KMS-11 (cell line): ENCODE data around the gene ACSF3.

Experiments used
- H2AFZ ChIP-seq: fragments of 200-600 bp; sonication (generic); 2 replicates; pipeline ENCODE4 v1.6.1; 2016; ENCODE audit warnings: antibody characterized with exemption, mixed run types, low read depth
- H3K27ac ChIP-seq: fragments of 200-600 bp; sonication (generic); 2 replicates; pipeline ENCODE4 v1.6.1; 2016; ENCODE audit warnings: mild to moderate bottlenecking, mixed run types
- H3K27me3 ChIP-seq: fragments of 200-600 bp; sonication (generic); 2 replicates; pipeline ENCODE4 v1.6.1; 2017; ENCODE audit warnings: mild to moderate bottlenecking, low read depth, mixed run types, moderate library complexity; ENCODE audit not compliant: insufficient read depth
- H3K36me3 ChIP-seq: fragments of 200-600 bp; sonication (generic); 2 replicates; pipeline ENCODE4 v1.6.1; 2017; ENCODE audit warnings: mild to moderate bottlenecking, mixed run types; ENCODE audit not compliant: insufficient read depth
- H3K4me1 ChIP-seq: fragments of 200-600 bp; sonication (generic); 2 replicates; pipeline ENCODE4 v1.6.1; 2016; ENCODE audit warnings: mild to moderate bottlenecking, low read depth, mixed run types; ENCODE audit not compliant: poor library complexity, severe bottlenecking
- H3K4me2 ChIP-seq: fragments of 200-600 bp; sonication (generic); 2 replicates; pipeline ENCODE4 v1.7.0; 2016; ENCODE audit warnings: mild to moderate bottlenecking, mixed run types
- H3K4me3 ChIP-seq: fragments of 200-600 bp; sonication (generic); IDR thresholded peaks from 2 replicates; pipeline ENCODE4 v1.6.1; 2017; ENCODE audit warnings: low read depth, low read length, mixed read lengths; ENCODE audit not compliant: insufficient read depth
- H3K79me2 ChIP-seq: fragments of 200-600 bp; sonication (generic); 2 replicates; pipeline ENCODE4 v1.6.1; 2016; ENCODE audit warnings: low read depth, mixed run types; ENCODE audit not compliant: insufficient read depth
- H3K9ac ChIP-seq: fragments of 200-600 bp; sonication (generic); 2 replicates; pipeline ENCODE4 v1.6.1; 2016; ENCODE audit warnings: mild to moderate bottlenecking, mixed run types
- H4K20me1 ChIP-seq: fragments of 200-600 bp; sonication (generic); 2 replicates; pipeline ENCODE4 v1.6.1; 2016; ENCODE audit warnings: mild to moderate bottlenecking, mixed run types; ENCODE audit not compliant: insufficient read depth
- CTCF ChIP-seq: fragments of 200-600 bp; sonication (generic); conservative IDR thresholded peaks from 2 replicates; pipeline ENCODE4 v1.6.1; 2017; ENCODE audit warnings: low read depth, mild to moderate bottlenecking, antibody characterized with exemption, low read length, moderate library complexity, mixed read lengths

The ACSF3 gene

GRCh38 chr16:89084814-89085612, 8.6 kb upstream of the ACSF3 start:
- Histone ChIP-seq H3K4me3 (no peak overlapping the region), H3K27me3 (peaks cover 81% of the 10 kb centered on the region), H3K79me2 (no peaks in the 10 kb centered on the region), H3K36me3 (no peaks in the 10 kb centered on the region), H3K4me1 (no peaks in the 10 kb centered on the region), H2AFZ (no peak overlapping the region), H4K20me1 (no peaks in the 10 kb centered on the region), H3K9ac (no peak overlapping the region), H3K4me2 (no peak overlapping the region), H3K27ac (no peak overlapping the region)
- TF ChIP-seq CTCF: no peak

- no peak for TF ChIP-seq CTCF
- Histone ChIP-seq H3K4me1 (no peaks in the 10 kb centered on the region), H3K4me3 (no peak overlapping the region)
These were observed 7.9 kb upstream of the ACSF3 start for GRCh38 chr16:89085755-89086154.

GRCh38 chr16:89087922-89088497, 5.6 kb upstream of the ACSF3 start:
- Histone ChIP-seq H3K79me2 (no peaks in the 10 kb centered on the region), H3K27ac (no peak overlapping the region), H3K4me3 (no peak overlapping the region), H3K4me2 (no peak overlapping the region), H3K27me3 (peaks cover 86% of the 10 kb centered on the region), H3K4me1 (peaks cover 1% of the 10 kb centered on the region), H4K20me1 (no peaks in the 10 kb centered on the region), H3K9ac (no peak overlapping the region), H3K36me3 (no peaks in the 10 kb centered on the region), H2AFZ (no peak overlapping the region)
- TF ChIP-seq CTCF: no peak

More at GRCh38 chr16:89085755-89086154, 7.9 kb upstream of the ACSF3 start:
- Histone ChIP-seq H3K27me3 (peaks cover 82% of the 10 kb centered on the region), H3K9ac (no peak overlapping the region), H3K4me2 (no peak overlapping the region), H3K79me2 (no peaks in the 10 kb centered on the region), H3K27ac (no peak overlapping the region), H2AFZ (no peak overlapping the region), H4K20me1 (no peaks in the 10 kb centered on the region), H3K36me3 (no peaks in the 10 kb centered on the region)

- no peak for TF ChIP-seq CTCF
These were observed 4.5 kb upstream of the ACSF3 start for GRCh38 chr16:89089120-89089519.

More at GRCh38 chr16:89089120-89089519, 4.5 kb upstream of the ACSF3 start:
- Histone ChIP-seq H4K20me1 (no peaks in the 10 kb centered on the region), H3K79me2 (0 out of 2 replicates have a peak, but pooled peaks cover under 1% of the 10 kb centered on the region), H3K9ac (no peak overlapping the region), H3K27ac (no peak overlapping the region), H2AFZ (no peak overlapping the region), H3K4me2 (no peak overlapping the region), H3K4me1 (peaks cover 6% of the 10 kb centered on the region), H3K4me3 (no peak overlapping the region), H3K27me3 (peaks cover 87% of the 10 kb centered on the region), H3K36me3 (no peaks in the 10 kb centered on the region)
